HG02798 (cell line): Measurements from ENCODE around the gene BATF3.

Experiments
- ATAC-seq: cut with Tn5 transposase; IDR thresholded peaks from one replicate; pipeline ENCODE4 v1.9.1; 2021; ENCODE audit warnings: mild to moderate bottlenecking; ENCODE audit not compliant: unreplicated experiment, poor library complexity

BATF3 gene

DNA sequence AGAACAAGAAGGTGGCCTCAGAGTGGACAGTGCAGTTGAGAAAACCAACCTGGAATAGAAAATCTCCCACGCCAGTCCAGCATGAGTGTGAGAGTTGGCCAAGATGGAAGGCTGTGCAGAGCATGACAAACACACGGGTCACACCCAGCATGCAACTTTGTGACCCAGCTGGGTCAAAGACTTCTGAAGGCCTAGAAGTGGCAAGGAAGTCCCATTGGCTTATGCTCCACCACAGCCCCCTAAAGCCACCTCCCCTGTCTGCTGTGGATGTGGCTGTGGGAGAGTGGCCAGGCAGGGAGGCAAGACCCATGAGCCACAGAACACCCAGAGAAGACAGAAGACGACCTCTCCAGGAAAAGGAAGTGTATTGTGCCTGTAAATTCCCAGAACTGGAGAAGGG lies 13.6 kb downstream of the BATF3 start:
- ATAC-seq = no peak

- ATAC-seq = no peak
These were observed 14.2 kb downstream of the BATF3 start for GRCh38 chr1:212685429-212685828.

GRCh38 chr1:212684521-212685090 lies 15.0 kb downstream of the BATF3 start:
- ATAC-seq = no peak

DNA sequence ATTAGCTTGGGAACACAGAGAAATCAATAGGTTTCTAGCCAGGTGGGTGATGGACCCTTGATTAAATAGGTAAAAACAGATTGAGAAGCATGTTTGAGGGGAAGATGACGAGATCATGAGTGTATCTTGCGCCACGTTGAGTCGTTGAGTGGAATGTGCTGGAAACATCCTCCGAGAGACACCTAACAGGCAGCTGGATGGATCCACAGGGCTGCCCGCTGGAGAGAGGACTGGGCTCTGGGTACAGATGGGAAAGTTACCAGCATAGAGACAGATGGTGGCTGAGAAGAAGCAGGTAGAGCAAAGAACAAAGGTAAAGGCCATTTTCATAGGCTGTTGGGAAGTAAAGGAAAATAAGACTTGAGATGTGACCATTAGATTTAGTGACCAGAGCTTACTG lies 15.6 kb downstream of the BATF3 start:
- ATAC-seq = no peak

GRCh38 chr1:212683357-212683722 lies 16.3 kb downstream of the BATF3 start:
- ATAC-seq = peak; percentile 73

GRCh38 chr1:212680680-212681389 lies 18.8 kb downstream of the BATF3 start:
- ATAC-seq = no peak

DNA sequence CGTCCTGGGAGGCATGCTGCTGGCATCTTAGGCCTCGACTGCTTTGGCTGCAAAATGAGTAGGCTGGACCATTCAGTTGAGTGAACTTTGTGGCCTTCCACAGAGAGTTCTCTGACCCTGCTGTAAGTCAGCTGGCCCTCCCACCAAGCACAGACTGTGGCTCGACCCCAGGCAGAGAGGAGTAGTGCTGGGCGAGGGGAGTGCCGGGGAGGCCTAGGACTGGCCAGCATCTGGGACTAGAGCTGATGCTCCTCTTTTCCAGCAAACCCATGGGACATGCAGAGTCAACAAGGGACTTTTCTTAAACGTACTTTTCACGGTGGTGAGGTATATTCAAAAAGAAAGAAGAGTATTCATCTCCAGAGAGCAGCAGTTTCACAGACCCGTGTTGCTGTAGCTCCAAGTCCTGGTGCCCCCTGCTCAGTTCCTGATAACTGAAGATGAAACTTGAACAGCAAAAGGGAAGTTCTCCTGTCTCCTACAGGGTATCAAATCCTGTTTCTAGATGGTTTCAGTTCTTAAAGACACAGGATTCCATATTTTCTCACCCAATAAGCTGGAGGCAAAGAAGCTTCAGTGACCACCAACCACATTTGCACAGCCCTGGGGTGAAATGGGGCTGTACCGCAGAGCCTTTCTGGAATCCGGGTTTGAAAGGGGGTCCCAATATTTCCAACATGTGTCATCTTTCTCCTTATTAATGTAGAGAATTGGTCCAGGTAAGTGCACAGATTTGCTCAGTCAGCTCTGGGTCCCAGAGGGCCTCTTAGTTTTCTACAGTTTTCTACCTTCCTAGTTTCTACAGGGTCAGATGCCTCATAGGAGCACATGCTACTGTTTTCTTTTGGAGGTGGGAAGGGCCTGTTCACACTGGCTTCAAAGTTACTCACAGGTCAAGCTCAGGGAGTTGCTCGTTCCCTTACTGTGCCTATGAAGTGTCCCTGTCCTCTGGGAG lies 20.9 kb downstream of the BATF3 start:
- ATAC-seq = peak; percentile 62

DNA sequence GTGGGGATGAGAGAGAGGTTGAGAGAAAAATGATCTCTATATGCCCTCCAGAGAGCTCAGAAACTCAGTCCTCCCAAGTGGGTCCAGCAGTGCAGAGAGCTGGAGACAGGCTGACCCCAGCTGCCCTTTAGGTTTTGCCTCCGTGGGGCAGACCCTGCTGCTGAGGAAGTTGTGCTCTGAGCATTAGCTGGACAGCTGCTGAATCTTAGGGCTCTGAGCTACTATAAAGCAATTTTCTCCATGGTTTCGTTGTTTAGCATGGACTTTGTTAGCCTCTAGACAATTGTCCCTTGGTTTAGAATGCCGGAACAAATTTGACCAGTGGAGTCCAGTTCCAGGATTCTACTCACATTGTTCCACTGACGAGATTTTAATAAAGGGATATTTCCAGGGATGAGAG lies 22.1 kb downstream of the BATF3 start:
- ATAC-seq = no peak

DNA sequence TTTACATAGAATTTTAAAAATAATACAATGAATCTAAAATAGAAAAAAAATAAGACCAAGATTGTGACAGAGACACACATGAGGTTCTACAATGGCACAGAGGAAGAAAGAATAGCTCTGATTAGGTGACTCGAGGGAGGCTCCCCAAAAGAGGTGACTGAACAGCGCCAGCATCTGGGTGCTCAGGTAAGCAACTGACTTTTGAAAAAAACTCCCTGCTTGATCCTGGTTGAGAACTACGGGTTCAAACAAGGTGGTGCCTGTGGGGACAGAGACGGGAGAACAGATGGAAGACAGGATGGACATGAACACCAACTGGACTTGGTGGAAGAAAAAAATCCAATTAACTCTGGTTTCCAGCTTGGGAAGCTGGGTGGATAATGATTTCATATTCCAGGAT lies 22.5 kb downstream of the BATF3 start:
- ATAC-seq = no peak

- no peak for ATAC-seq
These were observed 24.0 kb downstream of the BATF3 start for GRCh38 chr1:212675675-212676074.

- ATAC-seq = no peak
These were observed 24.8 kb downstream of the BATF3 start for GRCh38 chr1:212674872-212675271.

DNA sequence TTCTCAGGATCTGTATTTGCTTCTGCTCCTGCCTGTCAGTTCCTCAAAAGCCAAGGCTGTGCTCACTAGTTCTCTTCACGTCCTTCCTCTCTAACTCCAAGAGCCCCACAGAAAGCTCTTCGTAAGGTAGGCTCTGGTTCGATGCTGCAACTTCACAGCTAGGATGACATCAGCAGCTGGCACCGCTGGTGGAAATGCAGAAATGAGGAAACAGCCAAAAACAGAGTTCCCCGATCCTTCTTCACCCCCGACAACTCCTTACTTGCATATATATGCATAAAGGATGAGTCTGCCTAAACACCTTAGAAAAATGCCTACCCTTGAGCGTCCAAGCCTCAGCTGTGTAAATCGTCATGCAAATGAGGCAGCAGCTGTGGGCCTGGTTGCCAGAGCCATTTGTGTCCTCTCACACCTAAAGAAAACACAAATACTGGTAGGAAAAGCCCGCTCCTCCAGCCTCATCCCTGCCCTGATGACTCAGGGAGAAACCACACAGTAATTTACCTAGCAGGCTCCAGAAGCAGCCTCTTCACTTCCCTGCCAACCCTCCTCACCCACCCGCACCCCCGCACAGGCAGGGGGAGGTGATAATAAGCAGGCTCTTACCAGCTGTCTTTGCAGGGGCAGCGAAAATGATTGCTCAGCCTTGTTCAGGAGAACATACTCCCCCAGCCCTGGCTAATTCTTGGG lies 28.2 kb downstream of the BATF3 start:
- peak; percentile 52 for ATAC-seq

DNA sequence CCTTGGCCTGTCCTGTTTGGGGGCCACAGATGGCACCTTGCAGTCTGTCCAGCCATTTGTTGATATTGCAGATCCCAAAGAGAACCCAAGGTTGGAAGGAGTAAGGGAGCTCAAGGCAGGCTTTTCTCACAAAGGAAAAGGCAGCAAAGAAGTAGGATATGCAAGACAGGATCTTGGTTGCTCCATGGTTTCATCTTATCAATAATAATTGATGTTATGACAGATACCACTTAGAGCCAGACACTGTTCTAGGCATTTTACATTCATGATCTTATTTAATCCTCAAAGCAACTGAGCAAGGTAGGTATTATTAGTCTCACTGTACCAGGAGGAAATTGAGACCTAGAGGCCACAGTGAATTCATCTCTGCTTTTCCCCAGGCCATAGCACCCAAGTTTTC lies 28.8 kb downstream of the BATF3 start:
- no peak for ATAC-seq

GRCh38 chr1:212670301-212670700 lies 29.3 kb downstream of the BATF3 start:
- ATAC-seq = no peak

DNA sequence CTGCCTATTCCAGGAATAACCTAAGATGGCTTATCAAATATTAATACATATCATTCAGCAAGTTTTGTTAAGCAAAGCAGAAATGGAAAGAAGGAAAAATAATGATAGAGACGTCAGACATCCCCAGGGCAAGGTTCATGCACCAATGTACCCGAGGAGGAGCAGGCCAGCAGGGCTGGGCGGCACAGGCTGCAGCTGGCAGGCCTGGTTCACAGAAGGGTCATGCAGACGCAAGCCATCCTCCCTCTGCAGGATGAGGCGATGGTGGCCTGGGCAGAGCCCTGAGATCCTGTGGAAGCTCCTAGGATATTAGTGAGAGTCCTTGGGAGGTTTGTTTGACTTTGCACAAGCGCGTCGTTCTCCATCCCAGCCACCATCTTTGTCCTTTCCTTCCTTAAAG lies 30.0 kb downstream of the BATF3 start:
- ATAC-seq = no peak

GRCh38 chr1:212669102-212669501 lies 30.5 kb downstream of the BATF3 start:
- ATAC-seq = no peak

GRCh38 chr1:212668477-212668876 lies 31.2 kb downstream of the BATF3 start:
- no peak for ATAC-seq

DNA sequence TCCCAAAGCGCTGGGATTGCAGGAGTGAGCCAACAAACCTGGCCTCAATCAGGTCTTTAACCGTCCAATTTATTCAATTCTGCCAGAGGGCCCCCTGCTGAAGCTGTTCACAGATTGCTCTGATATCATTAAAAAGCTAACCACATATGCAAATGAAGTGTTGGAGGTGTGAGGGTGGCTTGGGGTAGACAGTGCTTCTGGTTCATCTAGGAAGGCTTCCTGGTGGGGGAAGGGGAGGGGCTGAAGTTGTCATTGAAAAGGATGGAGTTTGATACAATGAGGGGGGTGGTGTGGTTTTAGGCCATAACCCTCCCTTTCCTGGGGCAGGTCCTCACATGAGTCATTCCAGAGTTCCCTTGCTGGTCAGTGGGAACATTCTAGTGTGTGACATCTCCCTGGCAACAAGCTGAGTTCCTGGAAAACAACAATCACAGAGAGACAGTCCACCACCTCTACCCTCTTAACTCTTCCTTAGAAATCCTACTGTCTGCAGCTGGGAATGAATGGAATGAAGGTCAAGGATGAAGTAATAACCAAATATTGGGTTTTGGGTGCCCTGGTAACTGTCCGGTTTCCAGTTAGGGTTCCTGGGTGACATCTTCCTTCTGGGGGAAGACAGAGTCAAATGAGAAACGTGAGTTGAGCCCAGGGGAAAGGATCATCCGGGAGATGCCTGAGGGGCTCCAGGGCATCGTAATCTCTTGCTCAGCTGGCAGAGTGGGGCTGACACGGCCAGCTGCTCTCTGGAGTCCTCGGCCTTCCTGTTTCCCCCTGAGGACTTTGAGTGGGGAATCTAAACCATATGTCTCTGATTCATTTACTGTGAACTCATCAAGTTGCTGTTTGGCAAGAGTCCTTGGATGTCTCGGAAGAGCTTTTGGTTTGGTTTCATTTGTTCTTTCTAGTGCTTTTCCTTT lies 32.2 kb downstream of the BATF3 start:
- ATAC-seq = peak; percentile 30

- no peak for ATAC-seq
These were observed 33.4 kb downstream of the BATF3 start for GRCh38 chr1:212666116-212666775.
